H1 (cell line): Measurements from ENCODE around the gene PHRF1. TPM values are rescaled to one million over a fixed set of nuclear protein-coding genes. Genes with fewer than 3 reads are reported as not detected.

Experiments
- CTCF ChIA-PET: fragments of 300-600 bp; sonication (Branson Sonifier 250); formaldehyde crosslinking; loops from one replicate; lab custom pipeline; 2021; ENCODE audit not compliant: partially characterized antibody; lab: Charles Lee
- POLR2A ChIA-PET: fragments of 300-600 bp; sonication (Branson Sonifier 250); formaldehyde crosslinking; loops from one replicate; lab custom pipeline; 2021; ENCODE audit warnings: inconsistent platforms; ENCODE audit not compliant: partially characterized antibody; lab: Charles Lee
- DNase-seq, 2 experiments: peaks; one replicate each; pipeline versions ENCODE4 v3.0.0 to v3.0.0-alpha.2; 2010 to 2022; ENCODE audit warnings: low spot score in 2 of 2, low read depth in 1 of 2, mixed read lengths in 1 of 2
- FAIRE-seq: peaks from 2 replicates; lab custom pipeline; 2011; peaks lifted over from hg19 to GRCh38; lab: Jason Lieb, UNC
- H2AFZ ChIP-seq: 2 replicates; pipeline ENCODE4 v1.8.1; 2012; ENCODE audit warnings: low read length, inconsistent platforms
- H2AK5ac ChIP-seq: 2 replicates; pipeline ENCODE4 v1.6.1; 2013; ENCODE audit warnings: low read depth, low read length
- H2BK120ac ChIP-seq: replicated peaks from 2 replicates; pipeline ENCODE3; 2013; ENCODE audit warnings: low read depth, low read length, inconsistent platforms
- H2BK12ac ChIP-seq: 2 replicates; pipeline ENCODE4 v1.6.1; 2013; ENCODE audit warnings: low read depth, low read length
- H2BK15ac ChIP-seq: 2 replicates; pipeline ENCODE4 v1.6.1; 2013; ENCODE audit warnings: low read length
- H2BK20ac ChIP-seq: 2 replicates; pipeline ENCODE4 v1.6.1; 2013; ENCODE audit warnings: low read length
- H2BK5ac ChIP-seq: 2 replicates; pipeline ENCODE4 v1.6.1; 2013; ENCODE audit warnings: low read depth, low read length
- H3K14ac ChIP-seq: 2 replicates; pipeline ENCODE4 v1.6.1; 2013; ENCODE audit warnings: inconsistent platforms; ENCODE audit not compliant: insufficient read length
- H3K18ac ChIP-seq: 2 replicates; pipeline ENCODE4 v1.6.1; 2013; ENCODE audit warnings: low read length; ENCODE audit errors: extremely low read depth
- H3K23ac ChIP-seq: 2 replicates; pipeline ENCODE4 v1.6.1; 2013; ENCODE audit warnings: inconsistent platforms; ENCODE audit not compliant: insufficient read length
- H3K23me2 ChIP-seq: 2 replicates; pipeline ENCODE4 v1.6.1; 2013; ENCODE audit warnings: low read depth, low read length
- H3K27ac ChIP-seq: 2 replicates; pipeline ENCODE4 v1.6.1; 2011; ENCODE audit warnings: low read depth, low read length, inconsistent platforms
- H3K27me3 ChIP-seq, 4 experiments: replicated peaks in 1 of 4; 1 replicate in 1 of 4; 2 replicates in 3 of 4; pipeline versions ENCODE4 v1.6.1 to v1.8.1; 2011 to 2013; ENCODE audit warnings: low read length in 3 of 4, mild to moderate bottlenecking in 3 of 4, inconsistent platforms in 2 of 4, mixed read lengths in 2 of 4, moderate library complexity in 1 of 4; ENCODE audit not compliant: control insufficient read depth in 3 of 4, insufficient read depth in 3 of 4; ENCODE audit errors: extremely low read depth in 1 of 4
- H3K36me3 ChIP-seq, 4 experiments: 2 replicates each; pipeline versions ENCODE4 v1.6.1 to v1.8.1; 2011 to 2013; ENCODE audit warnings: mild to moderate bottlenecking in 4 of 4, low read length in 3 of 4, moderate library complexity in 2 of 4, control low read depth in 1 of 4, inconsistent platforms in 1 of 4; ENCODE audit not compliant: insufficient read depth in 4 of 4, control insufficient read depth in 2 of 4
- H3K4ac ChIP-seq: replicated peaks from 2 replicates; pipeline ENCODE3; 2013; ENCODE audit warnings: low read length, low read depth, mixed read lengths, inconsistent platforms; ENCODE audit not compliant: insufficient read length
- H3K4me1 ChIP-seq, 4 experiments: replicated peaks in 1 of 4; 1 replicate in 1 of 4; 2 replicates in 3 of 4; pipeline versions ENCODE4 v1.6.1 to v1.8.1; 2011 to 2013; ENCODE audit warnings: low read length in 3 of 4, inconsistent platforms in 2 of 4, mixed read lengths in 1 of 4; ENCODE audit not compliant: insufficient read depth in 4 of 4, control insufficient read depth in 3 of 4
- H3K4me2 ChIP-seq, 2 experiments: 2 replicates each; pipeline versions ENCODE4 v1.6.1 to v1.8.1; 2011 to 2013; ENCODE audit warnings: low read depth in 2 of 2, low read length in 2 of 2, control low read depth in 1 of 2, inconsistent platforms in 1 of 2, mild to moderate bottlenecking in 1 of 2; ENCODE audit not compliant: insufficient read depth in 1 of 2
- H3K4me3 ChIP-seq, 4 experiments: fragments of 200-600, 300-600 bp in 1 of 4; sonication (generic), shearing (Covaris generic), sonication (Bioruptor Twin) in 1 of 4; 2 replicates each; pipeline versions ENCODE4 v1.5.1 to v1.8.1; 2011 to 2016; ENCODE audit warnings: low read length in 4 of 4, low read depth in 3 of 4, control low read depth in 2 of 4, inconsistent platforms in 2 of 4, mild to moderate bottlenecking in 2 of 4, mixed read lengths in 1 of 4, moderate library complexity in 1 of 4; ENCODE audit not compliant: insufficient read depth in 2 of 4; ENCODE audit errors: extremely low read depth in 1 of 4
- H3K56ac ChIP-seq: replicated peaks from 2 replicates; pipeline ENCODE3; 2013; ENCODE audit warnings: low read depth, mild to moderate bottlenecking, mixed read lengths, low read length, inconsistent platforms; ENCODE audit not compliant: insufficient read length
- H3K79me1 ChIP-seq: 2 replicates; pipeline ENCODE4 v1.6.1; 2013; ENCODE audit warnings: low read depth, low read length, control low read depth
- H3K79me2 ChIP-seq, 2 experiments: 2 replicates each; pipeline versions ENCODE4 v1.6.1 to v1.8.1; 2012 to 2013; ENCODE audit warnings: low read length in 2 of 2, mild to moderate bottlenecking in 2 of 2, inconsistent platforms in 1 of 2; ENCODE audit not compliant: insufficient read depth in 2 of 2, control insufficient read depth in 1 of 2
- H3K9ac ChIP-seq, 4 experiments: replicated peaks in 1 of 4; 1 replicate in 1 of 4; 2 replicates in 3 of 4; pipeline versions ENCODE4 v1.6.1 to v1.8.1; 2011 to 2013; ENCODE audit warnings: low read depth in 3 of 4, low read length in 3 of 4, control low read depth in 2 of 4, mild to moderate bottlenecking in 2 of 4, moderate library complexity in 2 of 4, inconsistent platforms in 1 of 4; ENCODE audit errors: extremely low read depth in 1 of 4
- H3K9me3 ChIP-seq, 2 experiments: 2 replicates each; pipeline versions ENCODE4 v1.6.1 to v1.8.1; 2012 to 2013; ENCODE audit warnings: mild to moderate bottlenecking in 2 of 2, moderate library complexity in 2 of 2, control low read depth in 1 of 2, inconsistent platforms in 1 of 2, low read depth in 1 of 2, low read length in 1 of 2, mixed read lengths in 1 of 2; ENCODE audit not compliant: insufficient read depth in 2 of 2
- H4K20me1 ChIP-seq, 2 experiments: replicated peaks in 1 of 2; 2 replicates each; pipeline versions ENCODE3 to v1.8.1; 2011 to 2013; ENCODE audit warnings: inconsistent platforms in 2 of 2, low read length in 2 of 2, mild to moderate bottlenecking in 1 of 2; ENCODE audit not compliant: insufficient read depth in 2 of 2, control insufficient read depth in 1 of 2
- H4K5ac ChIP-seq: 2 replicates; pipeline ENCODE4 v1.6.1; 2013; ENCODE audit warnings: low read length, low read depth, mixed read lengths, inconsistent platforms; ENCODE audit not compliant: insufficient read length
- H4K8ac ChIP-seq: 2 replicates; pipeline ENCODE4 v1.8.0; 2013; ENCODE audit warnings: mild to moderate bottlenecking, moderate library complexity, low read length, inconsistent platforms; ENCODE audit not compliant: insufficient read depth; ENCODE audit errors: extremely low read depth
- H4K91ac ChIP-seq: replicated peaks from 2 replicates; pipeline ENCODE3; 2013; ENCODE audit warnings: low read length, mixed read lengths, inconsistent platforms; ENCODE audit not compliant: insufficient read length
- CBX8 ChIP-seq: fragments of 300-800, 300-1000 bp; sonication (generic); IDR thresholded peaks from 2 replicates; pipeline ENCODE4 v1.7.1; 2016; ENCODE audit warnings: low read depth, low read length, borderline replicate concordance
- EP300 ChIP-seq, 2 experiments: IDR thresholded peaks; 1 replicate in 1 of 2; 2 replicates in 1 of 2; pipeline ENCODE4 v1.6.1; 2011 to 2012; ENCODE audit warnings: low read depth in 2 of 2, low read length in 2 of 2, mild to moderate bottlenecking in 2 of 2, borderline replicate concordance in 1 of 2, inconsistent platforms in 1 of 2, moderate library complexity in 1 of 2
- GABPA ChIP-seq: IDR thresholded peaks from 2 replicates; pipeline ENCODE4 v1.6.1; 2011; ENCODE audit warnings: mild to moderate bottlenecking, low read length, moderate library complexity, borderline replicate concordance; ENCODE audit not compliant: insufficient read depth
- NRF1 ChIP-seq: IDR thresholded peaks from 2 replicates; pipeline ENCODE4 v1.6.1; 2011; ENCODE audit warnings: mild to moderate bottlenecking, low read depth, low read length, improper control_type of control experiment
- SP2 ChIP-seq: IDR thresholded peaks from 2 replicates; pipeline ENCODE4 v1.6.1; 2012; ENCODE audit warnings: mild to moderate bottlenecking, low read length, inconsistent platforms
- WGBS, 2 experiments: shearing (Covaris generic) in 1 of 2; methylation state at CpG; one replicate each; pipeline versions ENCODE4 v1.1.6 to v1.1.7; 2013 to 2015; ENCODE audit warnings: low lambda C conversion rate in 2 of 2, mixed read lengths in 2 of 2, inconsistent platforms in 1 of 2, low coverage in 1 of 2, missing lambda C conversion rate in 1 of 2; ENCODE audit not compliant: insufficient replicate concordance in 2 of 2, insufficient coverage in 1 of 2, insufficient read length in 1 of 2; ENCODE audit errors: extremely low coverage in 1 of 2, missing lambda C conversion rate in 1 of 2; 5-methylcytosine and 5-hydroxymethylcytosine counted together
- polyA plus RNA-seq, 7 experiments: library from polyadenylated mRNA; depleted of rRNA in 3 of 7; stranded (reverse) in 5 of 7; unstranded in 2 of 7; fragments of >200 nt in 5 of 7; fragments of 200-250 nt in 2 of 7; gene quantifications; 1 replicate in 5 of 7; 2 replicates in 1 of 7; 4 replicates in 1 of 7; pipeline versions ENCODE4 v1.2.1 to v1.2.3, GENCODE V29; 2011 to 2013; ENCODE audit warnings: missing spikeins in 2 of 7, mixed read lengths in 2 of 7
- total RNA-seq: library from RNA; stranded (reverse); fragmentation: NEBNext Ultra II Directional; extraction: Animal tissue kit (Norgen Biotek cat#: 25700); gene quantifications from 2 replicates; pipeline ENCODE4 v1.2.1, GENCODE V29; 2021

The PHRF1 gene
- total and polyA plus RNA-seq, 2 of the 8 experiments (the other 6 are each of a cell fraction or from before 2014, with no cell fraction given) = 13.4 to 37.3 TPM

DNA sequence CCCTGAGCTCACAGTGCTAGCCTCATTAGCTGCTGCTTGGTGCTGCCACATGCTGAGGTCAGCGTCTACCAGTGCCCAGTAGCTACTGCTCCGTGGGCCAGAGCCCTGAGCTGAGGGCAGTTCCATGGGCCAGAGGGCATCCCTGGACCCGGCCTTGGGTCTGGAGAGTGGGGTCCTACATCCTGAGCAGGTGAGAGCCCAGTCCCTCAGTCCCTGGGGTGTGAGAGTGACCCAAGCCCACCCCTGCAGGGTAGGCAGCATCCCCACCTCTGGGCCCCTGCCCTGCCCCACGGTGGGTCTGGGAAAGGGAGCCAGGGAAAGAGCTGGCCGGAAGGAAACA, 25.6 kb upstream of the PHRF1 start:
- Histone ChIP-seq H2BK5ac (no peak overlapping the region), H2BK20ac (no peak overlapping the region), H3K56ac (no peak overlapping the region), H2BK12ac (0 out of 2 replicates have a peak overlapping the region, but pooled peaks have one; percentile 17), H3K23me2 (peaks cover 3% of the 10 kb centered on the region; the same call in 1 of the 2 replicates), H3K18ac (no peak overlapping the region), H3K27ac (no peak overlapping the region), H3K9ac (no peak overlapping the region), H4K91ac (no peak overlapping the region), H3K27me3 (peaks cover 1 to 3% (median 3%) of the 10 kb centered on the region in 4 experiments; a peak in 6 of 7 replicates), H3K4me1 (peaks cover 0 to 8% (median 0%) of the 10 kb centered on the region in 4 experiments; a peak in 3 of 7 replicates), H4K5ac (no peak overlapping the region), H3K79me1 (no peaks in the 10 kb centered on the region), H3K79me2 (no peaks in the 10 kb centered on the region), H3K9me3 (no peaks in the 10 kb centered on the region), H2AK5ac (no peak overlapping the region), H2AFZ (no peak overlapping the region), H3K4me2 (no peak overlapping the region), H3K14ac (no peak overlapping the region), H4K20me1 (no peaks in the 10 kb centered on the region), H3K23ac (no peak overlapping the region), H2BK15ac (no peak overlapping the region), H3K36me3 (no peaks in the 10 kb centered on the region), H3K4me3 (no peak overlapping the region), H3K4ac (no peak overlapping the region), H4K8ac (peak overlapping the region; percentile 68), H2BK120ac (no peak overlapping the region)
- ChIA-PET CTCF (interaction anchor here (0.9 to 1.6 kb wide), 4 partner anchors 9 to 12 kb away, joined by 3 to 4 read pairs (median 4); no protein-coding TSS in a partner anchor), POLR2A (no interaction called here)
- WGBS, 2 experiments = 89% methylated on average over 4 of the region's 5 CpGs; no CpG with 5 or more reads in 1 of the 2 experiments
- TF ChIP-seq EP300 (IDR thresholded peaks at IDR 0.05; ENCODE audit: borderline replicate concordance in 1 of 2, low read depth in 2 of 2, low read length in 2 of 2) = no peak
- TF ChIP-seq SP2 = no peak
- TF ChIP-seq GABPA = no peak
- TF ChIP-seq NRF1 = no peak
- no peak for TF ChIP-seq CBX8
- DNase-seq (no peak), FAIRE-seq (no peak)
